Natural killer cell treated with Interleukin-12 subunit alpha and Interleukin-12 subunit beta and Interleukin-15 and Interleukin-18, amount 100 ng/mL, for 72 hours (primary cell): ENCODE data around the gene SSH2. TPM values are rescaled to one million over a fixed set of nuclear protein-coding genes. Genes with fewer than 3 reads are reported as not detected.
"Not testable (repeated sequence)": the region's sequence is repeated elsewhere in the genome, so short reads cannot be mapped to it uniquely, and the experiment has no call there.

Experiments
- ATAC-seq, 2 donors: fragments of 150-1000 bp; cut with Tn5 transposase in 1 of 2; sonication (Bioruptor Pico), chemical (Tn5 transposase) in 1 of 2; 2 replicates each; pipeline ENCODE4 v1.10.0; 2021
- DNase-seq: peaks from one replicate; pipeline ENCODE4 v3.0.0; 2022; ENCODE audit warnings: low spot score
- H3K27ac Mint-ChIP-seq, 2 donors: 1 replicate in 1 of 2; 2 replicates in 1 of 2; pipeline ENCODE4 v1.8.0; 2022; ENCODE audit warnings: mixed read lengths in 2 of 2, mild to moderate bottlenecking in 1 of 2, moderate library complexity in 1 of 2
- H3K27me3 Mint-ChIP-seq, 2 donors: 1 replicate in 1 of 2; 2 replicates in 1 of 2; pipeline ENCODE4 v1.8.0; 2022; ENCODE audit warnings: mixed read lengths in 2 of 2
- H3K36me3 Mint-ChIP-seq: one replicate; pipeline ENCODE4 v1.8.0; 2022; ENCODE audit warnings: mixed read lengths
- H3K4me1 Mint-ChIP-seq, 2 donors: 1 replicate in 1 of 2; 2 replicates in 1 of 2; pipeline ENCODE4 v1.8.0; 2022; ENCODE audit warnings: low read depth in 2 of 2, mixed read lengths in 2 of 2, mild to moderate bottlenecking in 1 of 2
- H3K4me3 Mint-ChIP-seq: one replicate; pipeline ENCODE4 v1.8.0; 2022; ENCODE audit warnings: mixed read lengths
- H3K9me3 Mint-ChIP-seq: 2 replicates; pipeline ENCODE4 v1.8.0; 2022; ENCODE audit warnings: mixed read lengths
- total RNA-seq, 2 donors: library from RNA; stranded (reverse); gene quantifications; one replicate each; pipeline ENCODE4 v1.2.3, GENCODE V29; 2022

The SSH2 gene
- total RNA-seq, 2 donors from 2014 or later, result 44.4 to 72.2 TPM

GRCh38 chr17:29911641-29912177 is 18.3 kb downstream of the SSH2 start:
- H3K4me1 Mint-ChIP-seq, result peaks cover 6 to 11% of the 10 kb centered on the region in 2 donors
- H3K9me3 Mint-ChIP-seq, result no peaks in the 10 kb centered on the region
- no peak overlapping the region for H3K27ac Mint-ChIP-seq
- no peak overlapping the region for H3K4me3 Mint-ChIP-seq
- DNase-seq, result no peak
- no peak for ATAC-seq
- no peaks in the 10 kb centered on the region for H3K36me3 Mint-ChIP-seq
- no peaks in the 10 kb centered on the region for H3K27me3 Mint-ChIP-seq

DNA sequence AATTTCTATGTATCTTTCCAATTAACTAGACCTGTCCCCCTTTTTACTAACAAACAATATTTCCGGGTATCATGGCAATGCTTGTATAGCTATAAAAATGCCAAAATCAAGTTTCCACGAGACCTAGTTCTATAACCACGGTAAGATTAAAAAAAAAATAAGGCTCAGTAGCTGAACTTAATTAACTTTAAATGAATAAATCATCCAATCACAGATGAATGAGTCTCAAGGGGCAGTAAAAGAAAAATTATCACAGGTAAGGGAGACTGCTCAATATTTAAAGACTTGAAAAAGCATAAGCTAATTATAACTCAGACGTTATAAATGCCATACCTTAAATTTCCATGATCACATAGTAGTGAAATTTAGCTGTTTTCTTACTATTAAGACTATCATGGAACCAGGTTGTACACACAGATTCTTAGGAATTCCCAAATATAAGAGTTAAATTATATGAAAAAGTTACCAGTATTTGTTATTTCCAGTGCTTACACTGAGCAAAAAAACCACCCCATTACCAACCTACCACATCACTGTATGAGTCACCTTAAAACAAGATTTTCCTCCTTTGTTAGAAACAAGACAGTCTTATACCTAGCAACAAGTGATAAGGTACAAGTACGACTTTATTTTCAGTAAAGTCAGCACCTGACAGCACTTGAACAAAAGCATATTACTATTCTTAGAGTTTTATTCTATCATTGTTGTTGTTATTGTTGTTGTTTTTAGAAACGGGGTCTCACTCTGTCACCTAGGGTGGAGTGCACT is 20.6 kb downstream of the SSH2 start:
- H3K4me1 Mint-ChIP-seq, result peaks cover 8 to 16% of the 10 kb centered on the region in 2 donors
- DNase-seq (no peak), ATAC-seq (no peak)
- no peaks in the 10 kb centered on the region for H3K9me3 Mint-ChIP-seq
- H3K4me3 Mint-ChIP-seq, result no peak overlapping the region
- no peaks in the 10 kb centered on the region for H3K27me3 Mint-ChIP-seq
- no peaks in the 10 kb centered on the region for H3K36me3 Mint-ChIP-seq
- H3K27ac Mint-ChIP-seq, result no peak overlapping the region

DNA sequence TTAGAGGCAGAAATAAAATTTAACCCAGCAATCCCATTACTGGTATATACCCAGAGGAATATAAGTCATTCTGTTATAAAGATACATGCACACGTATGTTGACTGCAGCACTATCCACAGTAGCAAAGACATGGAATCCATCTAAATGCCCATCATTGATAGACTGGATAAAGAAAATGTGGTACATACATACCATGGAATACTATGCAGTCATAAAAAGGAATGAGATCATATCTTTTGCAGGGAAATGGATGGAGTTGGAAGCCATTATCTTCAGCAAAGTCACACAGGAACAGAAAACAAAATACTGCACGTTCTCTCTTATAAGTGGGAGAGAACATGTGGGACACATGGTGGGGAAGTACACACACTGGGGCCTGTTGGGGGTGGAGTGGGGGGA is 23.1 kb downstream of the SSH2 start:
- Mint-ChIP-seq H3K9me3 (no peaks in the 10 kb centered on the region), H3K36me3 (no peaks in the 10 kb centered on the region), H3K27ac (no peak overlapping the region), H3K4me3 (no peak overlapping the region), H3K4me1 (peaks cover 20% of the 10 kb centered on the region in 2 donors), H3K27me3 (no peaks in the 10 kb centered on the region)
- ATAC-seq (no peak), DNase-seq (no peak)

DNA sequence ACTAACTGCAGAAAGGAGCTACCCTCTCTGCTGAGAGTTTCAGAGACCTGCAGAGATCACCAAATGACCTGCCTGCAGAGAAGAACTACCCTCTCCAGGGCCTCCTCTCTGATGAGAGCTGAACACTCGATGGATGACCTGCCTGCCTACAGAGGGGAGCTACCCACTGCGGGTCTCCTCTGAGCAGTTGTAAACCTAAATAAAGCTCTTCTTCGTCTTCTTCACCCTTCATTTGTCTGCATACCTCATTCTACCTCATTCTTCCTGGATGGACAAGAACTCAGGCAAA is 24.2 kb downstream of the SSH2 start:
- no peak overlapping the region for H3K27ac Mint-ChIP-seq
- no peaks in the 10 kb centered on the region for H3K27me3 Mint-ChIP-seq
- H3K4me1 Mint-ChIP-seq, result peaks cover 24 to 26% of the 10 kb centered on the region in 2 donors
- no peaks in the 10 kb centered on the region for H3K36me3 Mint-ChIP-seq
- H3K9me3 Mint-ChIP-seq, result no peaks in the 10 kb centered on the region
- H3K4me3 Mint-ChIP-seq, result no peak overlapping the region
- DNase-seq (no peak), ATAC-seq (no peak)

- ATAC-seq (no peak), DNase-seq (no peak)
- H3K27ac Mint-ChIP-seq, result no peak overlapping the region
- H3K36me3 Mint-ChIP-seq, result no peaks in the 10 kb centered on the region
- H3K4me1 Mint-ChIP-seq, result peaks cover 24 to 26% of the 10 kb centered on the region in 2 donors
- no peaks in the 10 kb centered on the region for H3K27me3 Mint-ChIP-seq
- H3K9me3 Mint-ChIP-seq, result no peaks in the 10 kb centered on the region
- no peak overlapping the region for H3K4me3 Mint-ChIP-seq
These were observed 24.7 kb downstream of the SSH2 start for GRCh38 chr17:29905086-29905878.

- no peak for ATAC-seq
- no peak overlapping the region for H3K4me3 Mint-ChIP-seq
These were observed 26.6 kb downstream of the SSH2 start for GRCh38 chr17:29903471-29903870.

DNA sequence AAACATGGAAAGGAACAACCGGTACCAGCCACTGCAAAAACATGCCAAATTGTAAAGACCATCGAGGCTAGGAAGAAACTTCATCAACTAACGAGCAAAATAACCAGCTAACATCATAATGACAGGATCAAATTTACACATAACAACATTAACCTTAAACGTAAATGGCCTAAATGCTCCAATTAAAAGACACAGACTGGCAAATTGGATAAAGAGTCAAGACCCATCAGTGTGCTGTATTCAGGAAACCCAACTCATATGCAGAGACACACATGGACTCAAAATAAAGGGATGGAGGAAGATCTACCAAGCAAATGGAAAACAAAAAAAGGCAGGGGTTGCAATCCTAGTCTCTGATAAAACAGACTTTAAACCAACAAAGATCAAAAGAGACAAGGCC is 32.9 kb downstream of the SSH2 start:
- not testable (repeated sequence) for H3K36me3 Mint-ChIP-seq, H3K4me3 Mint-ChIP-seq, H3K27me3 Mint-ChIP-seq, DNase-seq, H3K9me3 Mint-ChIP-seq, ATAC-seq, H3K27ac Mint-ChIP-seq
- peaks cover 25 to 29% of the 10 kb centered on the region in 2 donors for H3K4me1 Mint-ChIP-seq

More at GRCh38 chr17:29903471-29903870, 26.6 kb downstream of the SSH2 start:
- DNase-seq, result no peak
- Mint-ChIP-seq H3K4me1 (peaks cover 23 to 26% of the 10 kb centered on the region in 2 donors), H3K9me3 (no peaks in the 10 kb centered on the region), H3K36me3 (no peaks in the 10 kb centered on the region), H3K27me3 (no peaks in the 10 kb centered on the region), H3K27ac (no peak overlapping the region)

DNA sequence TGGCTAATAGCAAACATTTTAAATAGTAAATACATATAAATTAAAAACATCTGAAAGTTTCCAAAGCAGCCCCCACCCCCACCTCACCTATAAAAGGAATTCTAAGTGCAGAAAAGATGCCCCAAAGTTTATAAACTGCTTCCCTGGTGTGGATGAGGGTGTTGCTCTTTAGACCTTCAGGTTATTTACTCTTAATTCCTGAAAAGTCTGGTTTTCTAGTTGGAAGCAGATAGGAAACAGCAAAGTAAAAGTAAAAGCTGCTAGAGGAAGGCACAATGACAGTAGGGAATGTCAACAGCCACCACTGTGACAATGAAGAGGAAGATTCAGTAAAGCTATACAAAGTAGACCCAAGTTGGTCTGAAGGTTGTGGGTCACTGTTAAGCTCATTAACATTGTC is 37.8 kb downstream of the SSH2 start:
- Mint-ChIP-seq H3K4me3 (no peak overlapping the region), H3K27me3 (no peaks in the 10 kb centered on the region), H3K36me3 (no peaks in the 10 kb centered on the region), H3K27ac (no peak overlapping the region), H3K9me3 (no peaks in the 10 kb centered on the region), H3K4me1 (peaks cover 27 to 28% of the 10 kb centered on the region in 2 donors)
- ATAC-seq (no peak), DNase-seq (no peak)

GRCh38 chr17:29891131-29891530 is 38.9 kb downstream of the SSH2 start:
- H3K36me3 Mint-ChIP-seq, result no peaks in the 10 kb centered on the region
- DNase-seq (no peak), ATAC-seq (no peak)
- H3K27me3 Mint-ChIP-seq, result no peaks in the 10 kb centered on the region
- no peaks in the 10 kb centered on the region for H3K9me3 Mint-ChIP-seq
- H3K4me3 Mint-ChIP-seq, result no peak overlapping the region
- peak overlapping the region in 1 of 2 donors; percentile 44 for H3K27ac Mint-ChIP-seq
- H3K4me1 Mint-ChIP-seq, result peaks cover 25 to 28% of the 10 kb centered on the region in 2 donors

DNA sequence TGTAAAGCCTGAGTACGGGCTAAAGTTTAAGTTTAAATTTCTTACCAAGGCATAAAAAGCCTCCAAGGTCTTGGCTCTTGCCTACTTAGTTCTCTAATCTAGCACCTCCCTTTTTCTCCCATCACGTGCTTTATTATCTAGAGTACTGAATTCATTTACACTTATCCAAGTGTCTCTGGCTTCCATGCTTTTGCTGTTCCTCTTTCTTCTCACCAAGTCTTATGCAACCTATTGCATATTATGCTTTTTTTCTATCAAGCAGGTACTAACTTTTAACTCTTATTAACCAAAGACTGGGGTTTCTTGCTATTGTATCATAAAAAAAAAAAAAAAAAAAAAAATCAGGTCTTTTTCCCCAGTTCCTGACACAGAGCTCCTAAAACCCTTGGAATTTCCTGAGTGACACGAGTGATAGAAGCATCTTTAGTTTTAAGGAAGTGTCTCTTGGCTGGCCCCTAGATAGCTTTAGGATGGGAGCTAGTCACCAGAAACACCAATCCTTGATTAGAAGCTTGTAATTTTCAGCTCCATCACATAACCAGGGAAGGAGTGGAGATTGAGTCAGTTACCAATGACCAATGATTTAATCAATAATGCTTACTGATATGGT is 44.9 kb downstream of the SSH2 start:
- DNase-seq (no peak), ATAC-seq (no peak)
- H3K9me3 Mint-ChIP-seq, result no peaks in the 10 kb centered on the region
- peaks cover 23 to 29% of the 10 kb centered on the region in 2 donors for H3K4me1 Mint-ChIP-seq
- H3K36me3 Mint-ChIP-seq, result no peaks in the 10 kb centered on the region
- H3K27ac Mint-ChIP-seq, result no peak overlapping the region
- H3K4me3 Mint-ChIP-seq, result no peak overlapping the region
- H3K27me3 Mint-ChIP-seq, result no peaks in the 10 kb centered on the region

GRCh38 chr17:29883497-29883896 is 46.5 kb downstream of the SSH2 start:
- DNase-seq, result no peak
- Mint-ChIP-seq H3K4me3 (no peak overlapping the region), H3K27me3 (no peaks in the 10 kb centered on the region), H3K36me3 (no peaks in the 10 kb centered on the region), H3K4me1 (peaks cover 21 to 27% of the 10 kb centered on the region in 2 donors), H3K27ac (no peak overlapping the region), H3K9me3 (no peaks in the 10 kb centered on the region)
- ATAC-seq, result no peak

- Mint-ChIP-seq H3K27ac (no peak overlapping the region), H3K4me3 (no peak overlapping the region), H3K36me3 (no peaks in the 10 kb centered on the region), H3K4me1 (peaks cover 25 to 27% of the 10 kb centered on the region in 2 donors), H3K9me3 (no peaks in the 10 kb centered on the region), H3K27me3 (no peaks in the 10 kb centered on the region)
- DNase-seq, result no peak
- no peak for ATAC-seq
These were observed 48.8 kb downstream of the SSH2 start for GRCh38 chr17:29881256-29881655.

GRCh38 chr17:29880031-29880430 is 50.0 kb downstream of the SSH2 start:
- no peak for DNase-seq
- Mint-ChIP-seq H3K36me3 (no peaks in the 10 kb centered on the region), H3K27ac (no peak overlapping the region), H3K4me1 (peaks cover 24 to 27% of the 10 kb centered on the region in 2 donors), H3K27me3 (no peaks in the 10 kb centered on the region), H3K9me3 (no peaks in the 10 kb centered on the region), H3K4me3 (no peak overlapping the region)
- no peak for ATAC-seq
